SK-N-DZ (cell line): ENCODE data around the gene VARS2.

Experiments
- DNase-seq: peaks from one replicate; pipeline ENCODE4 v3.0.0-alpha.2; 2015; ENCODE audit warnings: low spot score

VARS2 gene

GRCh38 chr6:30928677-30929076 lies 14.6 kb downstream of the VARS2 start:
- DNase-seq: no peak

DNA sequence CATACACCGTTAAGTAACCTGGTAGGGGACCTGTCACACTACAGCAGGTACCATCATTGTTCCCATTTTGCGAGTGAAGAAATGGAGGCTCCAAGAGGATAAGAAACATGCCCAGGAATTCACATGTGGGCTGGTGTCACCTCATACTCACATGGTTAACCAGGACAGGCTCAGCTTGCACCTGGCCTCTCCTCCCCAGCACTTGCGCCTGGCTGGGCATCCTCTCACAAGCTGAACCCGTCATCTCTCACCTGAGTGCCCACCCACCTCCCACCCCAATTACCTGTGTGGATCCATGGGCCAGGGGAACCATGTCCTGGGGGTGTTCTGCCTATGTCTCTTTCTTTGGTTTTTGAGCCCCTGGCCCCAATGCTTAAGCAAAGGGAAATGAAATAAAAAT lies 16.5 kb downstream of the VARS2 start:
- DNase-seq: no peak

DNA sequence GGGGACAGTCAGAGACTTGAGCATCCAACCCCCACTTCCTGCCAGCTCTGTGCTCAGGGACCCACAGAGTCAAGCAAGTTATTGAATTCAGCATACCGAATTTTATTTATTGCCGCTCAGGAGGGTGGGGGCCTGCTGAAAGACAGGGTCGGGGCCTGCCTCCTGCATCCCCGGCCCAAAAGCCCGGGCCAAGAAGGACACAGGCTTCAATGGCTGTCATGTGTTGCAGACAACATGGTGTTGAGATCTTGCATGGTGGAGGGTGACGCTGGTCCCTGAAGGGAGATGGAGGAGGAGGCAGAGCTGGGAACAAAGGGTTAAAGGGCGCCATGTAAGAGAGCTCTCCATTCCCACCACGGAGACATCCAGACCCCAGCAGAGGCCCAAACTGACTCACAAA lies 17.2 kb downstream of the VARS2 start:
- no peak for DNase-seq

- DNase-seq: no peak
Observed at GRCh38 chr6:30931969-30932645, 18.1 kb downstream of the VARS2 start, which contains the start of gene SFTA2. TSS of gene SFTA2 (minus strand) at chr6:30932170. CDS start at chr6:30932096, 74 bp downstream.

GRCh38 chr6:30932665-30933365 lies 18.8 kb downstream of the VARS2 start:
- DNase-seq: no peak

GRCh38 chr6:30935018-30935417 lies 21.0 kb downstream of the VARS2 start:
- no peak for DNase-seq

GRCh38 chr6:30937265-30937664 lies 23.2 kb downstream of the VARS2 start:
- DNase-seq: no peak

- no peak for DNase-seq
Observed at GRCh38 chr6:30938730-30939129, 24.7 kb downstream of the VARS2 start.

GRCh38 chr6:30939473-30939872 lies 25.4 kb downstream of the VARS2 start:
- no peak for DNase-seq

- DNase-seq: no peak
Observed at GRCh38 chr6:30940361-30940986, 26.4 kb downstream of the VARS2 start, which contains the start of gene MUCL3. TSS of gene MUCL3 (plus strand) at chr6:30940973. CDS start at chr6:30941000, 27 bp downstream.

- peak; percentile 19 for DNase-seq
Observed at GRCh38 chr6:30942338-30943060, 28.5 kb downstream of the VARS2 start.

DNA sequence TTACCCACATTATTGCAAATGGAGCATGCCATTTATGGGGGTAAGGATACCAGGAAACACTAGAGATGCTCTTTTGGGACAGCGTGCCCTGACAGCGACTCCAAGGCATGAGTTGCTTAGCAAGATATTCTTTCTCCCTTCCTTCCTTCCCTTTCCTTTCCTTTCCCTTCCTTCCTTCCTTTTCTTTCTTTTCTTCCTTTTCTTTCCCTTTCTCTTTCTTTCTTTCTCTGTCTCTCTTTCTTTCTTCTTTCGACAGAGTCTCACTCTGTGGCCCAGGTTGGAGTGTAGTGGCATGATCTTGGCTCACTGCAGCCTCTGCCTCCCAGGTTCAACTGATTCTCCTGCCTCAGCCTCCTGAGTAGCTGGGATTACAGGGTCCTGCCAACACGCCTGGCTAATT lies 30.0 kb downstream of the VARS2 start:
- DNase-seq: no peak

- no peak for DNase-seq
Observed at GRCh38 chr6:30945281-30945680, 31.2 kb downstream of the VARS2 start.

- DNase-seq: no peak
Observed at GRCh38 chr6:30947231-30947630, 33.2 kb downstream of the VARS2 start.

GRCh38 chr6:30948811-30949210 lies 34.8 kb downstream of the VARS2 start:
- DNase-seq: no peak

DNA sequence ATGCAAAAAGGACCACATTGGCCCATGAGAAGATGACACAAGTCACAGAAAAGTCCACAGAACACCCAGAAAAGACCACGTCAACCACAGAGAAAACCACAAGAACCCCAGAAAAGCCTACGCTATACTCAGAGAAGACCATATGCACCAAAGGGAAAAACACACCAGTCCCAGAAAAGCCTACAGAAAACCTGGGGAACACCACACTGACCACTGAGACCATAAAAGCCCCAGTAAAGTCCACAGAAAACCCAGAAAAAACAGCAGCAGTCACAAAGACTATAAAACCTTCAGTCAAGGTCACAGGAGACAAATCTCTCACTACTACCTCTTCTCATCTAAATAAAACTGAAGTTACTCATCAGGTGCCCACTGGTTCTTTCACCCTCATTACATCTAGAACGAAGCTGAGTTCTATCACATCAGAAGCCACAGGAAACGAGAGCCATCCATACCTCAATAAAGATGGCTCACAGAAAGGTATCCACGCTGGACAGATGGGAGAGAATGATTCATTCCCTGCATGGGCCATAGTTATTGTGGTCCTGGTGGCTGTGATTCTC lies 38.0 kb downstream of the VARS2 start:
- DNase-seq: no peak

GRCh38 chr6:30954631-30955366 lies 40.8 kb downstream of the VARS2 start:
- DNase-seq: no peak

DNA sequence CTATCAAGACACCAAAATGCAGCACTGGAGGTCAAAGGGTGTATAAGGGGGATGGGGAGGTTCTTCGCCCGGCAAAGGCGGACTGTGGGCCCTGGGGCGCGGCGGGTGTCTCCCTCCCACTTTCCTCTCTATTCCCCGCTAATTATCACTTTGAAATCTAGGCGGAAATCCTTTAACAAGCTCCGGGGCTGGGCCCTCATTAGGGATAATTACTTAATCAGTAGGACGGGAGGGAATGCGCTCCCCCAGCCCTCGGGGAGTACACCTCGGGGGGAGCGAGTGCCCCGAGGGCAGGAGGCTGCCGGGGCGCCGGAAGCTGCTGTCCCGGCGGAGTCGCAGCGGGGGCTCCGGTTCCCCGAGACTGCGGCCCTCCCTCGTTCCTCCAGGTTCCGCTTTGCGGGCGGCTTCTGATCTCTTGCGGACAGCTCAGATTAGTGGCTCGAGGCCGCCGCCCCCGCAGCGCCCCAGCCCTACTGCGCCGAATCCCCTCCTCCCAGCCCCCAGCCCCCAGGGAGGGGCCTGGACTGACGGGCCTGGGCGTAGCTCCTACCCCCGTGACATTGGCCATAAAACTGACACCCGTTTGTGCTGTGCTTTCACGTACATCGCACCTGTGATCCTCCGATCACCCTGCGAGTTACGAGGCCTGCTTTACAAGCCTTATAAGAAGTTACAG lies 41.5 kb downstream of the VARS2 start:
- DNase-seq: no peak

GRCh38 chr6:30957716-30958115 lies 43.7 kb downstream of the VARS2 start:
- no peak for DNase-seq

- DNase-seq: no peak
Observed at GRCh38 chr6:30960907-30961673, 47.1 kb downstream of the VARS2 start.
